GM13976 (cell line): Measurements from ENCODE around the gene UPK1A.

Experiments used
- DNase-seq: peaks from one replicate; pipeline ENCODE4 v3.0.0; 2012; ENCODE audit warnings: low spot score
- in situ Hi-C: fragments of 300-500 bp; cut with MboI; formaldehyde crosslinking; loops from one replicate; pipeline ENCODE4 v1.12.0; 2022; ENCODE audit warnings: low sequenced_read_pairs, mixed read lengths, inconsistent platforms; ENCODE audit not compliant: unreplicated experiment
- TF ChIP-seq, protein P1 (sequence below): IDR thresholded peaks from 2 replicates; pipeline ENCODE4 v1.5.1; 2012; ENCODE audit warnings: borderline replicate concordance, mild to moderate bottlenecking; ENCODE audit not compliant: insufficient read depth; ENCODE audit errors: extremely low read depth, missing control alignments, control extremely low read depth

Gene UPK1A

GRCh38 chr19:35637165-35637564 is 29.2 kb upstream of the UPK1A start:
- in situ Hi-C loops = no loop called here
- DNase-seq = no peak
- TF ChIP-seq, protein P1, sequence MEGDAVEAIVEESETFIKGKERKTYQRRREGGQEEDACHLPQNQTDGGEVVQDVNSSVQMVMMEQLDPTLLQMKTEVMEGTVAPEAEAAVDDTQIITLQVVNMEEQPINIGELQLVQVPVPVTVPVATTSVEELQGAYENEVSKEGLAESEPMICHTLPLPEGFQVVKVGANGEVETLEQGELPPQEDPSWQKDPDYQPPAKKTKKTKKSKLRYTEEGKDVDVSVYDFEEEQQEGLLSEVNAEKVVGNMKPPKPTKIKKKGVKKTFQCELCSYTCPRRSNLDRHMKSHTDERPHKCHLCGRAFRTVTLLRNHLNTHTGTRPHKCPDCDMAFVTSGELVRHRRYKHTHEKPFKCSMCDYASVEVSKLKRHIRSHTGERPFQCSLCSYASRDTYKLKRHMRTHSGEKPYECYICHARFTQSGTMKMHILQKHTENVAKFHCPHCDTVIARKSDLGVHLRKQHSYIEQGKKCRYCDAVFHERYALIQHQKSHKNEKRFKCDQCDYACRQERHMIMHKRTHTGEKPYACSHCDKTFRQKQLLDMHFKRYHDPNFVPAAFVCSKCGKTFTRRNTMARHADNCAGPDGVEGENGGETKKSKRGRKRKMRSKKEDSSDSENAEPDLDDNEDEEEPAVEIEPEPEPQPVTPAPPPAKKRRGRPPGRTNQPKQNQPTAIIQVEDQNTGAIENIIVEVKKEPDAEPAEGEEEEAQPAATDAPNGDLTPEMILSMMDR = no peak

- TF ChIP-seq, protein P1 = no peak
- in situ Hi-C loops = no loop called here
- no peak for DNase-seq
These were observed 27.0 kb upstream of the UPK1A start for GRCh38 chr19:35639321-35639639.

DNA sequence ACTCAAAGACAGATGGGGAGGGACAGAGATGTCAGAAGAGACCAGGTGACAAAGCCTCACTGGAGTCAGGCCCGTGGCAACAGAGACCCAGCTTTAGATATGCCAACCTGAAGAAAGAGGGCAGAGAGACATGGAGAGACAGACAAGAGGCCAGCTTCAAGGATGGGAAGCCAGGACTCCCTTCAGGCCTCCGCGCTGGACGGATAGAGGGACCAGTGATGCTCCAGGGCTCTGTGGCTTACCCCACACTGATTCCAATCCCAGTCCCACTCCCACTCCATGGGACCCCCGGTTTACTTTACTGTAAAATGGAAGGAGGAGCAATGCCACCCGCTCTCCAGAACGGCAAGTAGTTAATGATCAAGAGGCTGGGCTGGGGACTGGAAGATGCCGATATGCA is 26.5 kb upstream of the UPK1A start:
- no peak for DNase-seq
- in situ Hi-C loops = no loop called here
- TF ChIP-seq, protein P1 = no peak

DNA sequence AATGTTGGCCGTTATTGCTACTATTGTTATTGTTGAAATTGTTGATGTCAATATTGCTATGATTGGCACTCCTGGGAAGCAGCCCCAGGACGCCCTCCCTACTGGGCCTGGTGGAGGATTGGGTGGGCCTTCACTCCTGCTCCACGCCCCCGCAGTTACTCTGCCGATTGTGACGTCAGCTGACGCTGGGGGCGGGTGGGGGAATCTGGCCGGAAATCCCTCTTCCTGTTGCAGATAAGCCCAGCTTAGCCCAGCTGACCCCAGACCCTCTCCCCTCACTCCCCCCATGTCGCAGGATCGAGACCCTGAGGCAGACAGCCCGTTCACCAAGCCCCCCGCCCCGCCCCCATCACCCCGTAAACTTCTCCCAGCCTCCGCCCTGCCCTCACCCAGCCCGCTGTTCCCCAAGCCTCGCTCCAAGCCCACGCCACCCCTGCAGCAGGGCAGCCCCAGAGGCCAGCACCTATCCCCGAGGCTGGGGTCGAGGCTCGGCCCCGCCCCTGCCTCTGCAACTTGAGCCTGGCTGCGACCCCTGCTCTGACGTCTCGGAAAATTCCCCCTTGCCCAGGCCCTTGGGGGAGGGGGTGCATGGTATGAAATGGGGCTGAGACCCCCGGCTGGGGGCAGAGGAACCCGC is 24.7 kb upstream of the UPK1A start, which contains the start of gene ETV2:
Gene ETV2 (plus strand): TSS at position 231 of the 637 bp plus-strand sequence. CDS start 716 bp downstream, outside the sequence.
- DNase-seq = peak; percentile 73
- in situ Hi-C loops = no loop called here
- TF ChIP-seq, protein P1 = no peak

- in situ Hi-C loops = no loop called here
- DNase-seq = no peak
- TF ChIP-seq, protein P1 = no peak
These were observed 24.0 kb upstream of the UPK1A start for GRCh38 chr19:35642312-35642711.

DNA sequence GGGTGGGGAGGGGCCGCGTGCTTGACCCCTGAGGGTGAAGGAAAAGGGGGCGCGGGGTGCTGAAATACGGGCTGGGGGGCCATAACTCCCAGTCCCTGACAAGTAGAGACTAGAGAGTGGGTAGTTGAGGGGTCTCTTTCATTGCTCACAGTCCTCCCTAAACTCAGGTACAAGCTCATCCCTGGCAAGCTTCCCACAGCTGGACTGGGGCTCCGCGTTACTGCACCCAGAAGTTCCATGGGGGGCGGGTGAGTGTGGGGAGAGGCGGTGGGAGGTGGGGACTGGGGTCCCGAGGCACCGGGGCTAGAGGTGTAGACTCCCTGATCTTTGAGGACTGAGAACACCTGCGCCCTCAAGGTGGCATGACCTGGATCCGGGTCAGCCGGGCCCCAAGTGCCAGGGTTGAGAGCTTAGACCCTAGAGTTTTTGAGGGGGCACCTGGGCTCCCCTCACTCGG is 23.5 kb upstream of the UPK1A start:
- DNase-seq = no peak
- in situ Hi-C loops = no loop called here
- TF ChIP-seq, protein P1 = no peak
